ENCODE measurements around the gene S100Z. TPM values are rescaled to one million over a fixed set of nuclear protein-coding genes. Genes with fewer than 3 reads are reported as not detected.
"Not testable (repeated sequence)": the region's sequence is repeated elsewhere in the genome, so short reads cannot be mapped to it uniquely, and the experiment has no call there.

Gene S100Z
- total RNA-seq, 1 donor from 2014 or later, result 0.90 TPM

- not testable (repeated sequence) for DNase-seq (ENCODE audit: low spot score)
These were observed 27.6 kb upstream of the S100Z start for GRCh38 chr5:76822105-76822731.

- DNase-seq (ENCODE audit: low spot score), result not testable (repeated sequence)
These were observed 23.4 kb upstream of the S100Z start for GRCh38 chr5:76826416-76826815.

- no peak for DNase-seq (ENCODE audit: low spot score)
These were observed 18.7 kb upstream of the S100Z start for GRCh38 chr5:76831110-76831452.

- DNase-seq (ENCODE audit: low spot score), result no peak
These were observed 13.6 kb upstream of the S100Z start for GRCh38 chr5:76836181-76836580.

GRCh38 chr5:76836585-76836984 is 13.2 kb upstream of the S100Z start:
- DNase-seq (ENCODE audit: low spot score), result no peak

- no peak for DNase-seq (ENCODE audit: low spot score)
These were observed 11.1 kb upstream of the S100Z start for GRCh38 chr5:76838481-76839261.

- DNase-seq (ENCODE audit: low spot score), result no peak
These were observed 8.5 kb upstream of the S100Z start for GRCh38 chr5:76841361-76841760.

- DNase-seq (ENCODE audit: low spot score), result no peak
These were observed 3.9 kb upstream of the S100Z start for GRCh38 chr5:76845890-76846289.

- DNase-seq (ENCODE audit: low spot score), result no peak
These were observed 830 bp downstream of the S100Z start for GRCh38 chr5:76850543-76851145.

- DNase-seq (ENCODE audit: low spot score), result no peak
These were observed 2.0 kb downstream of the S100Z start for GRCh38 chr5:76851728-76852369.

GRCh38 chr5:76852772-76853171 is 3.0 kb downstream of the S100Z start:
- DNase-seq (ENCODE audit: low spot score), result no peak

- DNase-seq (ENCODE audit: low spot score), result not testable (repeated sequence)
These were observed 3.9 kb downstream of the S100Z start for GRCh38 chr5:76853741-76854140.

- no peak for DNase-seq (ENCODE audit: low spot score)
These were observed 4.8 kb downstream of the S100Z start for GRCh38 chr5:76854644-76855043.

GRCh38 chr5:76855501-76855900 is 5.7 kb downstream of the S100Z start:
- not testable (repeated sequence) for DNase-seq (ENCODE audit: low spot score)

- DNase-seq (ENCODE audit: low spot score), result no peak
These were observed 6.1 kb downstream of the S100Z start for GRCh38 chr5:76855961-76856360.

GRCh38 chr5:76856800-76857199 is 7.0 kb downstream of the S100Z start:
- DNase-seq (ENCODE audit: low spot score), result not testable (repeated sequence)

GRCh38 chr5:76859591-76860247 is 9.9 kb downstream of the S100Z start:
- no peak for DNase-seq (ENCODE audit: low spot score)

GRCh38 chr5:76861612-76862011 is 11.8 kb downstream of the S100Z start:
- DNase-seq (ENCODE audit: low spot score), result no peak

- DNase-seq (ENCODE audit: low spot score), result no peak
These were observed 13.2 kb downstream of the S100Z start for GRCh38 chr5:76863001-76863400.

- no peak for DNase-seq (ENCODE audit: low spot score)
These were observed 16.7 kb downstream of the S100Z start for GRCh38 chr5:76866503-76866902.

- DNase-seq (ENCODE audit: low spot score), result no peak
These were observed 17.2 kb downstream of the S100Z start for GRCh38 chr5:76867038-76867437.

All from mesenteric fat pad (tissue), 1 donor.